Measurements from ENCODE around the gene SMG9.

SMG9 gene

DNA sequence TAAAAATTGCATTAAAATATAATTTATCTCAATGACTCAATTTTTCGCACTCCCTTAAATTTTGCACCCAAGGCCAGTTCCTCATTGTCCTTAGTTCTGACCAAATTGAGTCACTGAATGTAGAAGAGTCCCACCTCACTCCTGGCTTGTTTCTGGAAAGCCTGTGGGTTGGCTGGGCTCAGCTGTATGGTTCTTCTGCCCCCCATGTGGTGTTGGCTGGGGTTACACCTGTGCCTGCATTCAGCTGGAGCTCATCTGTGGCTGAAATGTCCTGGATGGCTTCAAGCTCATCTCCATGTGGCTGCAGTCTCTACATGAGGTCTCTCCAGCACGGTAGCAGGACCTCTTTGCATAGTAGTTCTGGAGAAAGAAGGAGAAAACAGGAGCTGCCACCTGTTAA, 46.0 kb downstream of the SMG9 start:
- no peaks in the 10 kb centered on the region for H3K79me2 ChIP-seq (ENCODE audit: insufficient read depth, low read length)
- H3K9me2 ChIP-seq (replicated peaks; ENCODE audit: insufficient read depth, low read length) = no peaks in the 10 kb centered on the region
- H3K4me3 ChIP-seq (ENCODE audit: insufficient read depth, low read length, poor library complexity, severe bottlenecking) = no peak overlapping the region
- H3K27ac ChIP-seq (ENCODE audit: low read depth, low read length) = no peak overlapping the region
- H4K20me1 ChIP-seq (ENCODE audit: low read depth, low read length) = no peaks in the 10 kb centered on the region
- no peaks in the 10 kb centered on the region for H3K27me3 ChIP-seq (ENCODE audit: low read length)
- TF ChIP-seq, protein P1, sequence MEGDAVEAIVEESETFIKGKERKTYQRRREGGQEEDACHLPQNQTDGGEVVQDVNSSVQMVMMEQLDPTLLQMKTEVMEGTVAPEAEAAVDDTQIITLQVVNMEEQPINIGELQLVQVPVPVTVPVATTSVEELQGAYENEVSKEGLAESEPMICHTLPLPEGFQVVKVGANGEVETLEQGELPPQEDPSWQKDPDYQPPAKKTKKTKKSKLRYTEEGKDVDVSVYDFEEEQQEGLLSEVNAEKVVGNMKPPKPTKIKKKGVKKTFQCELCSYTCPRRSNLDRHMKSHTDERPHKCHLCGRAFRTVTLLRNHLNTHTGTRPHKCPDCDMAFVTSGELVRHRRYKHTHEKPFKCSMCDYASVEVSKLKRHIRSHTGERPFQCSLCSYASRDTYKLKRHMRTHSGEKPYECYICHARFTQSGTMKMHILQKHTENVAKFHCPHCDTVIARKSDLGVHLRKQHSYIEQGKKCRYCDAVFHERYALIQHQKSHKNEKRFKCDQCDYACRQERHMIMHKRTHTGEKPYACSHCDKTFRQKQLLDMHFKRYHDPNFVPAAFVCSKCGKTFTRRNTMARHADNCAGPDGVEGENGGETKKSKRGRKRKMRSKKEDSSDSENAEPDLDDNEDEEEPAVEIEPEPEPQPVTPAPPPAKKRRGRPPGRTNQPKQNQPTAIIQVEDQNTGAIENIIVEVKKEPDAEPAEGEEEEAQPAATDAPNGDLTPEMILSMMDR (IDR thresholded peaks at IDR 0.05; ENCODE audit: insufficient read depth, low read length, poor library complexity, severe bottlenecking) = no peak
- TF ChIP-seq EZH2phosphoT487 (conservative IDR thresholded peaks at IDR 0.05; ENCODE audit: low read length) = no peak
- no peak overlapping the region for H3K4me2 ChIP-seq (ENCODE audit: low read depth, low read length, poor library complexity, severe bottlenecking)
- peaks cover 7% of the 10 kb centered on the region for H3K9me3 ChIP-seq (ENCODE audit: insufficient read depth, low read length)
- H3K36me3 ChIP-seq (ENCODE audit: low read length) = no peaks in the 10 kb centered on the region
- no peak overlapping the region for H3K9ac ChIP-seq (ENCODE audit: low read length)
- H2AFZ ChIP-seq (ENCODE audit: low read depth, low read length, severe bottlenecking) = no peak overlapping the region
- H3F3A ChIP-seq (ENCODE audit: insufficient read depth) = no peaks in the 10 kb centered on the region

DNA sequence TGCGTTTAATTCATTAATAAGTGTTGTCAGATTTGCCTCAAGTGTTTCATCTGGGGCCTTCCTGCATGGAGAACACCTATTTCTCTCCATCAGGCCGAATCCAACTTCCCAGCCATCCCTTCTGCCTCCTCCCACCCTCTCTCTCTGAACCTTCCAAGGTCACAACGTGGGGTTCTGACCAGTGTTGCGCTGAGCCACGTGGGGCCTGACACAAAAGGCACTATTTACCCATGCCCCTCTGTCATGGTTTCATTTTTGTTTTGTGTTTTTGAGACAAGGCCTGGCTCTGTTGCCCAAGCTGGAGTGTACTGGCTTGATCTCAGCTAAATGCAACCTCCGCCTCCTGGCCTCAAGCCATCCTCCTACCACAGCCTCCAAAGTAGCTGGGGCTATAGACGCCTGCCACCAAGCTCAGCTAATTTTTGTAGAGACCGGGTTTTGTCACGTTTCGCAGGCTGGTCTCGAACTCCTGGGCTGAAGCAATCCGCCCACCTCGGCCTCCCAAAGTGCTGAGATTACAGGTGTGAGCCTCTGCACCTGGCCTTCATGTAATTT, 47.5 kb downstream of the SMG9 start:
- peaks cover 7% of the 10 kb centered on the region for H3K9me3 ChIP-seq (ENCODE audit: insufficient read depth, low read length)

DNA sequence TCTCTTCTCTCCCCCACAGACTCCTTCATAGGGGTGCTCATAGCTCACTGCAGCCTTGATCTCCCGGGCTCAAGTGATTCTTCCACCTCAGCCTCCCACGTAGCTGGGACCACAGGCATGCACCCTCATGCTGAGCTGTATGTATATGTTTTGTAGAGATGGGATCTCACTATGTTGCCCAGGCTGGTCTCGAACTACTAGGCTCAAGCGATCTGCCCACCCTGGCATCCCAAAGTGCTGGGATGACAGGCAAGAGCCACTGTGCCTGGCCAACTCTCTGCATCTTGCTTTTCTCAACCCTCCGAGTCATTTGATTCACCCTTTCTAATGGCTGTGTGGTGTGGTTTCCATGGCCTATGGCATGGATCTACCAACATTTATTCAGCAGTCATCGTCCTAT, 49.0 kb downstream of the SMG9 start:
- H3K9me3 ChIP-seq (ENCODE audit: insufficient read depth, low read length) = peaks cover 7% of the 10 kb centered on the region
- H3K36me3 ChIP-seq (ENCODE audit: low read length) = no peaks in the 10 kb centered on the region
- no peak overlapping the region for H3K9ac ChIP-seq (ENCODE audit: low read length)
- H3K27ac ChIP-seq (ENCODE audit: low read depth, low read length) = no peak overlapping the region
- H3K9me2 ChIP-seq (replicated peaks; ENCODE audit: insufficient read depth, low read length) = no peaks in the 10 kb centered on the region
- H2AFZ ChIP-seq (ENCODE audit: low read depth, low read length, severe bottlenecking) = no peak overlapping the region
- H3K4me2 ChIP-seq (ENCODE audit: low read depth, low read length, poor library complexity, severe bottlenecking) = no peak overlapping the region
- H3K27me3 ChIP-seq (ENCODE audit: low read length) = no peaks in the 10 kb centered on the region
- no peaks in the 10 kb centered on the region for H4K20me1 ChIP-seq (ENCODE audit: low read depth, low read length)
- no peaks in the 10 kb centered on the region for H3F3A ChIP-seq (ENCODE audit: insufficient read depth)
- no peaks in the 10 kb centered on the region for H3K79me2 ChIP-seq (ENCODE audit: insufficient read depth, low read length)
- TF ChIP-seq, protein P1 (IDR thresholded peaks at IDR 0.05; ENCODE audit: insufficient read depth, low read length, poor library complexity, severe bottlenecking) = no peak
- TF ChIP-seq EZH2phosphoT487 (conservative IDR thresholded peaks at IDR 0.05; ENCODE audit: low read length) = no peak
- H3K4me3 ChIP-seq (ENCODE audit: insufficient read depth, low read length, poor library complexity, severe bottlenecking) = no peak overlapping the region

More for the DNA sequence above, 47.5 kb downstream of the SMG9 start:
- Histone ChIP-seq H3K4me3 (ENCODE audit: insufficient read depth, low read length, poor library complexity, severe bottlenecking) (no peak overlapping the region), H4K20me1 (ENCODE audit: low read depth, low read length) (no peaks in the 10 kb centered on the region), H3F3A (ENCODE audit: insufficient read depth) (no peaks in the 10 kb centered on the region), H3K79me2 (ENCODE audit: insufficient read depth, low read length) (no peaks in the 10 kb centered on the region), H2AFZ (ENCODE audit: low read depth, low read length, severe bottlenecking) (no peak overlapping the region), H3K4me2 (ENCODE audit: low read depth, low read length, poor library complexity, severe bottlenecking) (no peak overlapping the region), H3K36me3 (ENCODE audit: low read length) (no peaks in the 10 kb centered on the region), H3K27me3 (ENCODE audit: low read length) (no peaks in the 10 kb centered on the region), H3K9ac (ENCODE audit: low read length) (no peak overlapping the region), H3K27ac (ENCODE audit: low read depth, low read length) (no peak overlapping the region), H3K9me2 (replicated peaks; ENCODE audit: insufficient read depth, low read length) (no peaks in the 10 kb centered on the region)
- TF ChIP-seq EZH2phosphoT487 (conservative IDR thresholded peaks at IDR 0.05; ENCODE audit: low read length) = no peak
- TF ChIP-seq, protein P1 (IDR thresholded peaks at IDR 0.05; ENCODE audit: insufficient read depth, low read length, poor library complexity, severe bottlenecking) = no peak
